H1 (cell line): ENCODE results near the gene GFOD1. TPM values are rescaled to one million over a fixed set of nuclear protein-coding genes. Genes with fewer than 3 reads are reported as not detected.

Experiments used
- E2F6 ChIP-seq: IDR thresholded peaks from 2 replicates; pipeline ENCODE4 v1.6.1; 2012; ENCODE audit warnings: inconsistent platforms
- EZH2 ChIP-seq: fragments of 200-600 bp; sonication (generic); IDR thresholded peaks from 2 replicates; pipeline ENCODE4 v1.7.1; 2012; ENCODE audit warnings: low read depth, mild to moderate bottlenecking, moderate library complexity, low read length, inconsistent platforms; ENCODE audit not compliant: severe bottlenecking
- JUND ChIP-seq: IDR thresholded peaks from 2 replicates; pipeline ENCODE4 v1.6.1; 2011; ENCODE audit warnings: mild to moderate bottlenecking, improper control_type of control experiment, low read length
- MAFK ChIP-seq: IDR thresholded peaks from 2 replicates; pipeline ENCODE4 v1.6.1; 2012; ENCODE audit warnings: low read depth, mild to moderate bottlenecking, improper control_type of control experiment, low read length
- RFX5 ChIP-seq: IDR thresholded peaks from 2 replicates; pipeline ENCODE4 v1.6.1; 2011; ENCODE audit warnings: low read depth, low read length, improper control_type of control experiment, borderline replicate concordance
- polyA plus RNA-seq, 7 experiments: library from polyadenylated mRNA; depleted of rRNA in 3 of 7; stranded (reverse) in 5 of 7; unstranded in 2 of 7; fragments of >200 nt in 5 of 7; fragments of 200-250 nt in 2 of 7; gene quantifications; 1 replicate in 5 of 7; 2 replicates in 1 of 7; 4 replicates in 1 of 7; pipeline versions ENCODE4 v1.2.1 to v1.2.3, GENCODE V29; 2011 to 2013; ENCODE audit warnings: missing spikeins in 2 of 7, mixed read lengths in 2 of 7
- total RNA-seq: library from RNA; stranded (reverse); fragmentation: NEBNext Ultra II Directional; extraction: Animal tissue kit (Norgen Biotek cat#: 25700); gene quantifications from 2 replicates; pipeline ENCODE4 v1.2.1, GENCODE V29; 2021

GFOD1 gene
- total and polyA plus RNA-seq, 2 of the 8 experiments (the other 6 are each of a cell fraction or from before 2014, with no cell fraction given) = 2.5 to 8.8 TPM

- TF ChIP-seq MAFK (no peak), JUND (no peak), EZH2 (no peak), RFX5 (no peak), E2F6 (no peak)
Observed at GRCh38 chr6:13500915-13501314, 13.5 kb upstream of the GFOD1 start (continued).
